Measurements from ENCODE around the gene DNAAF2.
A peak's percentile ranks its signal among the peaks of the same experiment; 100 is the strongest.
"Not testable (repeated sequence)": the region's sequence is repeated elsewhere in the genome, so short reads cannot be mapped to it uniquely, and the experiment has no call there.

DNAAF2 gene, protein sequence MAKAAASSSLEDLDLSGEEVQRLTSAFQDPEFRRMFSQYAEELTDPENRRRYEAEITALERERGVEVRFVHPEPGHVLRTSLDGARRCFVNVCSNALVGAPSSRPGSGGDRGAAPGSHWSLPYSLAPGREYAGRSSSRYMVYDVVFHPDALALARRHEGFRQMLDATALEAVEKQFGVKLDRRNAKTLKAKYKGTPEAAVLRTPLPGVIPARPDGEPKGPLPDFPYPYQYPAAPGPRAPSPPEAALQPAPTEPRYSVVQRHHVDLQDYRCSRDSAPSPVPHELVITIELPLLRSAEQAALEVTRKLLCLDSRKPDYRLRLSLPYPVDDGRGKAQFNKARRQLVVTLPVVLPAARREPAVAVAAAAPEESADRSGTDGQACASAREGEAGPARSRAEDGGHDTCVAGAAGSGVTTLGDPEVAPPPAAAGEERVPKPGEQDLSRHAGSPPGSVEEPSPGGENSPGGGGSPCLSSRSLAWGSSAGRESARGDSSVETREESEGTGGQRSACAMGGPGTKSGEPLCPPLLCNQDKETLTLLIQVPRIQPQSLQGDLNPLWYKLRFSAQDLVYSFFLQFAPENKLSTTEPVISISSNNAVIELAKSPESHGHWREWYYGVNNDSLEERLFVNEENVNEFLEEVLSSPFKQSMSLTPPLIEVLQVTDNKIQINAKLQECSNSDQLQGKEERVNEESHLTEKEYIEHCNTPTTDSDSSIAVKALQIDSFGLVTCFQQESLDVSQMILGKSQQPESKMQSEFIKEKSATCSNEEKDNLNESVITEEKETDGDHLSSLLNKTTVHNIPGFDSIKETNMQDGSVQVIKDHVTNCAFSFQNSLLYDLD

DNA sequence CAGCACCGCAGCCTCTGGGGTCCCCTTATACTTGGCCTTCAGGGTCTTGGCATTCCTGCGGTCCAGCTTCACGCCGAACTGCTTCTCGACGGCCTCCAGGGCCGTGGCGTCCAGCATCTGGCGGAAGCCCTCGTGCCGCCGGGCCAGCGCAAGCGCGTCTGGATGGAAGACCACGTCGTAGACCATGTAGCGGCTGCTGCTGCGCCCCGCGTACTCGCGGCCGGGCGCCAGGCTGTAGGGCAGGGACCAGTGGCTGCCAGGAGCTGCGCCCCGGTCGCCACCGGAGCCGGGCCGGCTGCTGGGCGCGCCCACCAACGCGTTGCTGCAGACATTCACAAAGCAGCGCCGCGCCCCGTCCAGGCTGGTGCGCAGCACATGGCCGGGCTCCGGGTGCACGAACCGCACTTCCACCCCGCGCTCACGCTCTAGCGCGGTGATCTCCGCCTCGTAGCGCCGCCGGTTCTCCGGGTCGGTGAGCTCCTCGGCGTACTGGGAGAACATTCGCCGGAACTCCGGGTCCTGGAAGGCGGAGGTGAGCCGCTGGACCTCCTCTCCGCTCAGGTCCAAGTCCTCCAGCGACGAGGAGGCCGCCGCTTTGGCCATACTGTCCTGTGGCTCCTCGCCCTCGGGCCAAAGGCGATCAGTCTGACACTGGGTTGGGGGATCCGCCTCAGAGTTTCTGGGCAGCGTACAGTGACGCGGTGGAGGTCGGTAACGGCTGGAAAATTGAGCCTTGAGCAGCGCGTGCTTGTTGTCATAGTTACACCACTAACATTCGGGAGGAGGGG is at the start of gene DNAAF2:
TSS of gene DNAAF2 (minus strand) at position 698 of the 788 bp plus-strand sequence. CDS start at position 603, 95 bp downstream.
- DNase-seq (ENCODE audit: low read depth in 2 of 2, low spot score in 1 of 2) = peak; percentile 28 to 51

DNA sequence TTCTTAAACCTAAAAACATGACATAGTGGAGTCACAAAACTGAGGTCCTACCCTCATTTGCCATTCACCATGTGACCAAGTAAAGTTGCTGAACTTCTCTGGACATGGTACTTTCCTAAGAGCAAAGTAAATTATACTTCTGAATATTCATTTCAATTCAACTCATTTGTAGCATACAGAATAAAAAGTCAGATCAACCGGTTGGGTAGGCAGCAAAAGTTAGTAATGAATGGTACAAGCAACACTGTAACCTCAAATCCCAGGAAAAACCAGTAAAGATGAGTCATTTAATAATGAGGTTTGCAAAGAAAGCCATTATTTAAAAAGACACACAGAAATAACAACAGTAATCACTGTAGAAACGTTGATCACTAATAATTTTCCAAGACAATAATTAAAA is 44.2 kb upstream of the DNAAF2 start:
- DNase-seq (ENCODE audit: low read depth in 2 of 2, low spot score in 1 of 2) = no peak

DNA sequence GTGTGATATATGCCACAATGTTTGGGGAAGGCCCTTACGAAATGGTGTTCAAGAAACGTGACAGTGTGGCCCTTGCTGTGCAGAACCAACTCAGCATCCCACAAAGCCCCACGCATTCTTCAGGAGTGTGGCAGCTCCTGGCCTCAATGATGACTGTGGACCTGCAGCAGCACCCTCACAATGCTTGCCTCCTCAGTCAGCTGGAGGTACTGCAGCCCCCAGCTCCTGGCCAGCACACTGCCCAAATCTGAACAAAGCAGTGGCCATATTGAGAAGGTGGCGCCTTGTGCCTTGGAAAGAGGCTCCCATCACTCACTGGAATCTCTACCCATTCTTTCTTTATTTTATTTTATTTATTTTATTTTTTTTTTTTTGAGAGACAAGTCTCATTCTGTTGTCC is 42.6 kb upstream of the DNAAF2 start:
- DNase-seq (ENCODE audit: low read depth in 2 of 2, low spot score in 1 of 2) = no peak

DNA sequence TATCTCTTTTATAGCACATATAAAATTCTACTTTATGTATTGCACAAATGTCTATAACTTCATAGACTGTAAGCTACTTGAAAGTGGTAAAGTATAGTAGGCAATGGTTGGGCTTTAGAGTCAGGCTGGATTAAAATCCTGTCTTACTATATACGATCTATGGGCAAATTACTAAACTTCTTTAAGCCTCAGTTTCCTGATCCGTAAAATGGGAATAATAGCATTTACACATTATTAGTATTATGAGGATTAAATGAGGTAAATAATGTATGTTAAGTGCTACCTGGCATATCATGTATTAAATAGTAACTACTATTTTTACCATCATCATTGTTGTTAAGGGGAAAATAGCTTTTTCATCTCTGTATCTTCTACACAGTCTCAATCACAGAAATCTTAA is 38.5 kb upstream of the DNAAF2 start:
- DNase-seq (ENCODE audit: low read depth in 2 of 2, low spot score in 1 of 2) = no peak

DNA sequence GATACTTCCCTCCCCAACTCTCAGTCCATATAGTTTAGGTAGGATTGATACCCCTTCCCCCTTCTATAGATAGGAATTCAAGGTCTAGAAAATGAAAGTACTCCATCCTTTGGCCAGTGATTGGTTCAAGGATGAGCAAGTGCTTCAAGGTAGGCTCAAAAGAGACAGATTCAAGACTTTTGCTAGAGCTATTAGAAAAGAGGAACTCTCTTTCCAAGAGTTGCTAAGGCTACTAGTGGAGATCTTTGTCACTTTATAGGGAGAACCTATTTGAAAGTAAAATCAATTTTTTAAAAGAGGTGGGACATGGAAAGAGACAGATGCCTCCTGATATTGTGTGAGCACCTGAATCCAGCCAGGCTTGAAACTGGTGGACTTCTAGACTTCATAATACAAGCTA is 35.4 kb upstream of the DNAAF2 start:
- DNase-seq (ENCODE audit: low read depth in 2 of 2, low spot score in 1 of 2) = no peak

DNA sequence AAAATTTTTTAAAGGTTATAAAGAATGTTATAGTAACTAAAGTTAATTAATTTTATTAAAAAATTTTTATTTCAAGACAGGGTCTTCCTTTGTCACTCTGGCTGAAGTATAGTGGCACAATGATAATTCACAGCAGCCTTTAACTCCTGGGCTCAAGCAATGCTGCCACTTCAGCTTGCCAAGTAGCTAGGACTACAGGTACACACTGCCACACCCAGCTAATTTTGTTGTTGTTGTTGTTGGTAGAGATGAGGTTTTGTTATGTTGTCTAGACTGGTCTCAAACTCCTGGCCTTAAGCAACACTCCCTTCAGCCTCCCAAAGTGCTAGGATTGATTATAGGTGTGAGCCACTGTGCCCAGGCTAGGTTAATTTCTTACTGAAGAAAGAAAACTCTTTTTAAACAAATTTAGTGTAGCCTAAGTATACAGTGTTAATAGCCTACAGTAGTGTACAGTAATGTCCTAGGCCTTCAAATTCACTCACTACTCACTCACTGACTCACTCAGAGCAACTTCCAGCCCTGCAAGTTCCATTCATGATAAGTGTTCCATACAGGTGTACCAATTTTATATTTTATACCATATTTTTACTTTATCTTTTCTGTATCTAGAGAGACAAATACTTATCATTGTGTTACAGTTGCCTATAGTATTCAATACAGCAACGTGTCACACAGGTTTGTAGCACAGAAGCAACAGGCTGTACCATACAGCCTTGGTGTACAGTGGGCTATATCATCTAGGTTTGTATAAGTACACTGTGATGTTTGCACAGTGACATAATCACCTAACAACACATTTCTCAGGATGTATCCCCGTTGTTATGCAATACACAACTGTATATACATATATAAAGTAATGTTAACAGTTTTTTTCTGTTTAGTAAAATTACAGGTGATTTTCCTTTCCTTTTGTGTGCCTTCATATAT is 24.7 kb upstream of the DNAAF2 start:
- no peak for DNase-seq (ENCODE audit: low read depth in 2 of 2, low spot score in 1 of 2)

DNA sequence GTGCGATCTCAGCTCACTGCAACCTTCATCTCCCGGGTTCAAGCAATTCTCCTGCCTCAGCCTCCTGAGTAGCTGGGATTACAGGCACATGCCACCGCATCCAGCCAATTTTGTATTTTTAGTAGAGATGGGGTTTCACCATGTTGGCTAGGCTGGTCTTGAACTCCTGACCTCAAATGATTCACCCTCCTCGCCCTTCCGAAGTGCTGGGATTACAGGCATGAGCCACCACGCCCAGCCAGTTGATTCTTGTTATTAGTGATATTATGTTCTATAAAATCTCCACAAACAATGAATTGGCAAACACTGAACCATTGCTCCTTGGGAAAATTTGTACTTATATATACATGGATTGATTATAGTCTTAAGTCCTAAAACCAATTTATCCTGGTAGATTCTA is 22.5 kb upstream of the DNAAF2 start:
- not testable (repeated sequence) for DNase-seq (ENCODE audit: low read depth in 2 of 2, low spot score in 1 of 2)

DNA sequence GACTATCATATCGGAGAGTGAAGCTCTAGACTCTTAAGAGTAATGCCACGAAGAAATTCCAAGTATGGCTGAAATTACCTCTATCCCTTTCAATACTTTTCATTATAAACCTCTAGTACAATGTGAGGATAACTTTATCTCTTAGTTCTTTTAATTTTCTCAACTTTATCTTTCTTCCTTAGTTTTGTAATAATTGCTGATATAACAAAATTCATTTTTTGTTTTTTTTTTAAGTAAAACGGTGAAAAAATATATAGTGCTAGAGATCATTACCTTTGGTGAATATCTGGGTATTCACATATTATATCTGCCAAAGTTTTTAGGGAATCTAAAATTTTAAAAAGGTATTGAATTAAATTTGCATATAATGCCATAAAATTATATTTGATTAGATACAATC is 19.5 kb upstream of the DNAAF2 start:
- DNase-seq (ENCODE audit: low read depth in 2 of 2, low spot score in 1 of 2) = no peak

DNA sequence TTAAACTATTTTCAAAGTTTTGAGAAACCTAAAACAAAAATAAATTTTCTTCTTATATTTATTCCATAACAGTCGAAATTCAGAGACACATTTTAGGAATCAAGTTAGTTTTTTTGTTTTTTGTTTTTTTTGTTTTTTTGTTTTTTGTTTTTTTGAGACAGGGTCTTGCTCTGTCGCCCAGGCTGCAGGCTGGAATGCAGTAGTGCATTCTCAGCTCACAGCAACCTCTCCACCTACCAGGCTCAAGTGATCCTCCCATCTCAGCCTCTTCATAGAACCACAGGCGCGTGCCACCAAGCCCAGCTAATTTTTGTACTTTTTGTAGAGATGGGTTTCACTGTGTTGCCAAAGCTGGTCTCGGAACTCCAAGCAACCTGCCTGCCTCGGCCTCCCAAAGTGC is 18.5 kb upstream of the DNAAF2 start:
- DNase-seq (ENCODE audit: low read depth in 2 of 2, low spot score in 1 of 2) = no peak

DNA sequence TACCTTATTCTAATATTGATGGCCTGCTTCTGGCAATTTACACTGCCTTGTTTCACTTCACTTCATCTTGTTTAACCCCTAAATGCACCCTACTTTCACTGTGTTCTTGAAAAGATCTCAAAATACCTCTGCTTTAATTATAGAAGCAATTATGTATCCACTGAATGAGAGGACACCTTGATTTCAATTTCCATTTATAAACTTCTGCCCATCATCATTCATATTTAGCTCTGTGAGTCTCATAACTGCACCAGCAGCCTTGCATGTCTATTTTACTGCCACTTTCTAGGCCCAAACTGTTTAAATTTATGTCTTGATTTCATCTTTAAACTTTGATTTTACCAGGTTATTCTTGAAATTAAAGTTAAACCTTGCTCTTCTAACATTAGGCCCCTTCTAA is 7.1 kb upstream of the DNAAF2 start:
- no peak for DNase-seq (ENCODE audit: low read depth in 2 of 2, low spot score in 1 of 2)

DNA sequence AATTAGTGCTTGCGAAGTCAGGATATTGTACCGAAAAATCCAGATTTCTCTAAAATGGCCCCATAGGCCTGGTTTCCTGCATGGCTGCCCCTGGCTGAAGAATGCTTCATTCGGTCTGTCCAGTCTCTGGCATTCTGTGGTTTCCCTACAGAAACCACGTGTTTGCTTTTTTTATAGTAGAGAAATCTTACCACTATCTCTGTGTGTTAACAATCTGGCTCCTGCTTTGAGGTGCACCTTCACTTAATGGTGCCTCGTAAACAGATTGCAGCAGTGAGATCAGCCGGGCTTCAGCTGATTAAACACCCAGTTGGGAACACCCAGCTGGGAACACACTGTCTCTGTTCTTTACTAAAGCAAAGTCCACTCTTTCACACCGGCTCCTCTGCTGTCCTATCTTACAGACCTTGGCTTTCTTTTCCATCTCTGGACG is 6.7 kb upstream of the DNAAF2 start:
- no peak for DNase-seq (ENCODE audit: low read depth in 2 of 2, low spot score in 1 of 2)

DNA sequence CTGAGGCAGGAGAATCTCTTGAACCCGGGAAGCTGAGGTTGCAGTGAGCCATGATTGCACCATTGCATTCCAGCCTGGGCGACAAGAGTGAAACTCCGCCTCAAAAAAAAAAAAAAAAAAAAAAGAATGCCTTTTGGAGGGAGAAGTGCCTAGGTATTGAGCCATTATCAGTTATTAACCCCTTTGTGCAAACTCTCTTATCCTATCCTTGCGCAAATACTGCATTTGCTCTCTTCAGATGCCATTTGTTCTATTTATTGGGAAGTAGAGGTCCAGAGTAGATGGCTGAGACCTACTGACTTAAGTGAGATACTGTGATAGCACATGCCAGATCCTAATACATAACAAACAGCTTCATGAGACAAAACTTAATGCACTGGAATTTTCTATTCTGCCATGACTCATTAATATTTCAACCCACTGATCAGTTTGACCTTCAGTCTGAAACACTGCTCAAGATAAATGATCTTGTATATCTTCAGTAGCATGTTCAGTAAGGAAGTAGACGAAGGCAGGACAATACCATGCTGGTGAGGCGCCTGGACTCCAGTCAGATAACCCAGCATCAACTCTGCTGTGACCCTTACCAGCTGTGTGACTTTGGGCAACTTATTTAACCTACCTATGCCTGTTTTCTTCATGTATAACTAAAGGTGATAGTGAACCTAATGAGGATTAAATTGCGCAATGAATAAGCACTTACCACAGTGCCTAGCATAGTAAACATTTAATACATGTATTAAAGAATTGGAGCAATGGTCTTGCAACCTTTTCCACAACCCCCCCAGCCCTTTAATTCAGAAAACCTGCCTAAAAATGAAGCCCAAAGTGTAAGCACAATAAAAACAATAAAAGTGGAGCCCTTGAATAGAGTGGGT is 5.7 kb upstream of the DNAAF2 start:
- no peak for DNase-seq (ENCODE audit: low read depth in 2 of 2, low spot score in 1 of 2)

DNA sequence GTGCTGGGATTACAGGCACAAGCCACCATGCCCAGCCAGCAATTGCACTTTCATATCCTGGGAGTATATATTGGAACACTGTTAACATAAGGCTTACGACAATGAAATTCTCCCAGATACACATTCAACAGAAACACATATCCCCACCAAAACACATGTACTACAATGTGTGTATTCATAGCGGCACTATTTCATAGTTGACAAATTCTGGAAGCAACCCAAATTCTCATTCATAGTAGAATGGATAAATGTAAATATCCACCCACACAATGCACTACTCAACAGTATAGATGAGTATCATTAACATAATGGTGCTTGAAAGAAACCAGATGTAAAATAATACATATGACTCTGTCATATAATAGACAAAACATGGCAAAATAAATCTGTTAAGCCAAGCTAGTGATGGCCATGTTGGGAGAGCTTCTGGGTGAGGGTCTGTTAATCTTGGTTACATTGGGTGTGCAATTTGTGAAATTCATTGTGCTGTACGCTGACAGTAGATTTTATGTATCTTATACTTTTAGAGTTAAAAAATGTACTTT is 2.6 kb upstream of the DNAAF2 start:
- no peak for DNase-seq (ENCODE audit: low read depth in 2 of 2, low spot score in 1 of 2)

DNA sequence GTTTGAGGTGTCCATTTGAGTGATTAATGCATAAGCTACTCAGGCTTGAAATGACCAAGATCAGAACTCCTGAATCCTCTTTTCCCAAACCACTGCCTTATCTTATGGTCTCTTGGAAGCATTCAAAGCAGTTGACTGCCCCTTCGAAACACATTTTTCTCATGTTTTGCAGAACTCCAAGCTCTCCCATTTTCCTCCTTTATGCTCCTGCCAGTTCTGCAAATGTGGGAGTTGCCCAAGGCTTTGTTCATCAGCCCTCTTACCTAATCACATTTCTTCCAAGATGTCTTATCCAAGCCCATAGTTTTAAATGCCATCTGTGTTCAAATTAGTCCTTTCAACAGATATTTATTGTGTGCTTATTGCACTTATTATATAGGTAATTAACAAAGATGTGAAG is 1.8 kb upstream of the DNAAF2 start:
- DNase-seq (ENCODE audit: low read depth in 2 of 2, low spot score in 1 of 2) = no peak

DNA sequence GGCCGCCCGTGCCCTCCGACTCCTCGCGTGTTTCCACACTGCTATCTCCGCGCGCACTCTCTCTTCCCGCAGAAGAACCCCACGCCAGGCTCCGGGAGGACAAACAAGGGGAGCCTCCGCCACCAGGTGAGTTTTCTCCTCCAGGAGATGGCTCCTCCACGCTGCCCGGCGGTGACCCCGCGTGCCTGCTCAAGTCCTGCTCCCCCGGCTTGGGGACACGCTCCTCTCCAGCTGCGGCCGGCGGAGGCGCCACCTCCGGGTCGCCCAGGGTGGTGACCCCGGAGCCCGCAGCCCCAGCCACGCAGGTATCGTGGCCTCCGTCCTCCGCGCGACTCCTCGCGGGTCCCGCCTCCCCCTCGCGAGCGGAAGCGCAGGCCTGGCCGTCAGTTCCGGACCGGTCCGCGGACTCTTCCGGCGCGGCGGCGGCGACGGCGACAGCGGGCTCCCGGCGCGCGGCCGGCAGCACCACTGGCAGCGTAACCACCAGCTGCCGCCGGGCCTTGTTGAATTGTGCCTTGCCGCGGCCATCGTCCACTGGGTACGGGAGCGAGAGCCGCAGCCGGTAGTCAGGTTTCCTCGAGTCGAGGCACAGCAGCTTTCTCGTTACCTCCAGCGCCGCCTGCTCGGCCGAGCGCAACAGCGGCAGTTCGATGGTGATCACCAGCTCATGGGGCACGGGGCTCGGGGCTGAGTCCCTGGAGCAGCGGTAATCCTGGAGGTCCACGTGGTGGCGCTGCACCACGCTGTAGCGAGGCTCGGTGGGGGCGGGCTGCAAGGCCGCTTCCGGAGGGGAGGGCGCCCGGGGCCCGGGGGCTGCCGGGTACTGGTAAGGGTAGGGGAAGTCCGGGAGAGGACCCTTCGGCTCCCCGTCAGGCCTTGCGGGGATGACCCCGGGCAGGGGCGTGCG is 1.2 kb downstream of the DNAAF2 start:
- DNase-seq (ENCODE audit: low read depth in 2 of 2, low spot score in 1 of 2) = peak; percentile 85 to 92

DNA sequence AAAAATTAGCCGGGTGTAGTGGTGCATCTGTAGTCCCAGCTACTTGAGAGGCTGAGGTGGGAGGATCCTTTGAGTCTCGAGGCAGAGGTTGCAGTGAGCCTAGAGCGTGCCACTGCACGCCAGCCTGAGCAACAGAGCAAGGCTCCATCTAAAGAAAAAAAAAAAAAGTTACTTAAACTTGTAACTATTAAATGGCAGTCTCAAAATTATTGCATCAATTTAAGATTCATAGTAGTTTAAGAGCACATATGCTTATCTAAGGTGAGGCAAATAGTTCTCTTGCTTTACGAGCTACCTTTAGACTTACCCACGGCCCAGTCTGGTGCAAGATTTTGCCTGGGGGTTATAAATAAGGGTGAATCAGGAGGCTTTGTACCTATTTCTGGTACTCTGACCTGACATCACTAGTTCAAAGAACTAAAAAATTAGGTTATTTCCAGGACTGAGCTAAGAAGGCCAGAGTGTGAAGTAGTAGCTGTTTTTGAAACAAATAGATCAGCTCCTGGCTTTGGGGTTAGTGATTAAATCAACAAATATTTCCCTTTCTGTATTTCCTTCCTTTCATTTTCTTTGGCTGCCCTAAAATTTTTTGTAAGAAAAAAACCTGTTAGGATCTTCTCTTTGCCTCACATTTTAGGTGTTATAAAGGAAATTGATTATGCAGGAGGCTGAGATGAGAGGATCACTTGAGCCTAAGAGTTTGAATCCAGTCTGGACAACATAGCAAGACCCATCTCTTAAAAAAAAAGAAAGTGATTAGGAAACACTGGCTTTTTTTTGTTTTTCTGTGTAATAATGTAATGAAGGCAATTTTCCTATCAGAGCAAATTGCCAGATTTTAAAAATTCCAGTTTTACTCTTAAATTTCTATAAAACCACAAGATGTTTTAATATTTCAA is 10.9 kb downstream of the DNAAF2 start:
- DNase-seq (ENCODE audit: low read depth in 2 of 2, low spot score in 1 of 2) = no peak

DNA sequence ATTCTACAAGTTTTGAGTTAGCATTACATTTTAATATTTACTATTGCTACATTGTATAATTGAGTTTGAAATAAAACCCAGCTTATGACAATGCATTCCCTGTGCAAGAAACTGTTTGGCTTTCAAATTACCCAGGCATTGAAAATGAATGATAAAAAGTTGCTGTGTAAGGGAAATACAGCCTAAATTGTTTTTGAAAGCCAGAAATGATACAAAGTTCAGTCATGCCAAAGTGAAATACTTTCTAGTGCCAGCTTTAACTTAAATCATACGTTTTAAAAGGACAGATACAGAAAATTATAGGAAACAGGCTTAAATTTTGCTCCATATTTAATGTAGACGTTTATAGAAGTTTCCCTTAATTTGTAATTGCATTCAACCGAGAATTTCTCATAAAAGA is 11.7 kb downstream of the DNAAF2 start:
- DNase-seq (ENCODE audit: low read depth in 2 of 2, low spot score in 1 of 2) = no peak

All from stimulated activated CD8-positive, alpha-beta memory T cell treated with anti-CD3 and anti-CD28 coated beads, Interleukin-4, amount 100 ng/mL, for 4 hours (primary cell).